Effector CD4-positive, alpha-beta T cell (primary cell): ENCODE data around the gene DGKB.

ENCODE experiments used
- DNase-seq: peaks from one replicate; pipeline ENCODE4 v3.0.0-alpha.2; 2020

DGKB gene

DNA sequence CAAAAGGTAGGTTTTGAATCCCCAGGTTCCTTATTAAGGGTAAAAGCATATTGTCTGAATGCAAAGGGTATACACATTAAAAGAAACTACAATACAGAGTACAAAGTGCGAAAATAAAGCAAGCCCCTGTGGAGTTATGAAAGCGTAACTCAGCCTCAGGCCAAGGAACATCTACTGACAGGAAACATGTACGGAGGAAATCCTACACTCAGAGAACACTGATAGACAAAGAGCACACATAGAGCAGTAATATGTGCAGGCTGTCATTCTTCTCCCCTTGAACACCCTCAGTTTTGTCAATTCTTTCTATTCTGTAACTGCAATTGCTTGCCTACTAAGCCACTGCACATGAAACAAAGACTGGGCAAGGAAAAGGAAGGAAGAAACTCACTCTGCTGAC lies 150.2 kb downstream of the DGKB start:
- no peak for DNase-seq

DNA sequence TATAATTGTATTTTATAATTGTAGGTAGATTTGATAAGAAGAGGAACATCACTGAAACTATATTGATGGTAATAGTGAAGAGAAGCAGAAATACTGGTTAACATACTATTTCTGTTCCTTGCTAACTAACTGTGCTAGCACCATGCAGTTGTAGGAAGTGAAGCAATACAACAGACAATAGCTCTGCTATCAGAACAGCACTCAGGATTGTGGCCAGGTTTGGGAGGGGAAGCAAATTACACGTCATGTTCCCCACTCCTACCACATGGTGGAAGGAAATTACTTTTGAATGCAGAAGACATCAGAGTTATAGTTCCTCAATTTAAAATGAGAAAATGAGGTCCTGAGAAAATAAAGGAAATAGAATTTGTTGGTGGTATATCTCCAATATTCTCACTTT lies 151.1 kb downstream of the DGKB start:
- DNase-seq: no peak

- no peak for DNase-seq
Observed at GRCh38 chr7:14748461-14748860, 154.1 kb downstream of the DGKB start.

DNA sequence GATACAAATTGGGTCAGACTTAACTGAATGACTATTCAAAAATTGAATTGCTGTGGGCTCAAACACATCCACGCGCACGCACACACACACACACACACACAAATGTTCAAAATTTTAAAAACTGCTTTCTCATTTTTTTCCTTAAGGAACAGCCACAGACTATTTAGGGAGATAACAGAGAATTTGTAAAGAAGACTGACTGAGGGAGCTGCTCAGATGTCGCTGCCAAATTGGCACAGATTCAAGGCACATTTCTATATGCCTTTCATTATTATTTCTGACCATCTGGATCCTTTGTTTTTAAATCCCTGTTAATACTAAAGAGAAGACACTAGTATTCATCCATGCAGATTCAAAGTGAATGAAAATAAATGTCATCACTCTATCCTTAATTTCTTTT lies 154.8 kb downstream of the DGKB start:
- no peak for DNase-seq

- DNase-seq: no peak
Observed at GRCh38 chr7:14745076-14745475, 157.5 kb downstream of the DGKB start.

- DNase-seq: no peak
Observed at GRCh38 chr7:14740606-14741005, 161.9 kb downstream of the DGKB start.

DNA sequence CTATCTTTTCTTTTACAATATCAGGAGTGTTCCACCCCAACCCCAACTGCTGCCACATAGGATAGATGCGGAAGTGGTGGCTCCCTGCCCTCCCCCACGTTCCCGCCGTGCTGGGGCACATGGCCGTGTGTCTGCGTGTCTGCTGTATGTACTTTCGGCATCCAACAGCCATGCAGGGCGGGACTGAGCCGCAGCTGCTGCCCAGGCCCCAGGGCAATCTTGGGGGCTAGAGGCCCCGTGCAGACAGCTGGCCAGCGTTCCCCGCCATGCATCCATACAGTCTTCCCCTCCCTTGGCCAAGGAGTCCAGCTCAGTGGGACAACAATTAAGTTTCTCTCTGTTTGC lies 162.7 kb downstream of the DGKB start:
- DNase-seq: no peak

DNA sequence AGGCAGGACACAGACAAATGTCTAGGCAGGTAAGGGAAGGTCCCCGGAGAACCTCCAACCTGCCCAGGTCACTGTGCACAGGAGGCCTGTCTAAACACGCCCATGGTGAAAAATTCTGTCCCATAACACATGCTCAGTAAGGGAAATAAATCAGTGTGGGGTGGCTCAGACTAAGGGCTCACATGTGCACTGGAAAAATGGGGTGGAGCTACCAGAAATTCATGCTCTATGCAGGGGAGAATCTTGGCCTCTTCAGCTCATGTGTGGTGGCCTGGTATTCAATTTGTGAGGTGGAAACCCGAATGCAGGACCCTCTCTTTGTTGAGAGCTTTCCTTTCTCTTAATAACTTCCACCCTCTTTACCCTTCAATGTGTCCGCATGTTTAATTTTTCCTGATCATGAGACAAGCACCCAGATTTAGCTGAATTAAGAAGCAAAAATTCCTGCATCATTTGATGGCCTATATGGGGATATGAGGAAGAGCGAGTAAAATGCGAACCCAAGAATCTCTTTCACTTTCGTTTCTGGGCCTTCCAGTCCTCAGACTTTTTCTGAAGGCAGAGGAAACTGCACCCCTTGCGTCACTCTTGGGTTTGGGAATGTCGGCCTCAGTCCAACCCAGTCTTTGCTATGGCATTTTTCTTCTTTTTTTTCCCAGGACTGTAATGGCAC lies 163.2 kb downstream of the DGKB start:
- no peak for DNase-seq

- DNase-seq: no peak
Observed at GRCh38 chr7:14738086-14738485, 164.5 kb downstream of the DGKB start.

DNA sequence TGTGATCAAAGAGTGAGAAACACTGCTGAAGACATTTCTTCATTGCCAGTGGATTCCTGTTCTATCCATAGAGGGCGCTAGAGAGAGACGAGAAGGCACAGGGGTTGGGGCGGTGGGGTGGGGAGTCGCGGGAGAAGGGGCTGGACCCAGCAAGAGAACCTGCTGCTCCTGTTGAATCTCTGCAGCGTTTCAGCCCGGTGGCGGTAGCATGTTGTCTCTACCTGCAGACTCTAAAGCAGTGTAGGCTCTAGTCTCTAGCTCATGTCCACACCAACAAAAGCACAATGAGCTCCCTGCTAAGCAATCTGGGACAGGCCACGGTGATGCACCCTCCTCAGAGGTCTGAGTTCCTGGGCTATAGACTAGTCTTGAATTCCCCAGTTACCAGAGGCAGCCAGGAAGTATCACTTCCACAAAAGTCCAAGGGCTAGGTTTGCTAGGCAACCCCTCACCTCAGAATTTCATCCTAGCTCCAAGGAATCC lies 167.7 kb downstream of the DGKB start:
- DNase-seq: no peak

DNA sequence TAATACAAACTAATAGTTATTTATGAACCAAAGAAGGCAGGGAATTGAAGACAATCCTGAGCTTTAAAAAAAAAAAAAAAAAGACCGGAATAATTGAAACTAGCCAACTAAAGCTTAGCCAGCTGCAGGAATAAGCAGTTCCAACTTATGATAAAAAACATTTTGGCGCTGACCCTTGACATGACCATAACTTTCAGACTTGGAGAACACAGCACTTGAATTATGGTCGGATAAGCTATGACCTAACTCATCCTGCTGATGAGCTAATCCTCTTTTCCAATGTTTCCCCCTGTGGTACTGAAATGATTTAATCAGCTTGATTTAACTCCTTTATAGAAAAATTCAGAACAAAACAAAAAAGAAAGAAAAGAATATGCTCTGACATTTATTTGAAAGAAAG lies 181.8 kb downstream of the DGKB start:
- no peak for DNase-seq

- DNase-seq: no peak
Observed at GRCh38 chr7:14717816-14718215, 184.7 kb downstream of the DGKB start.

GRCh38 chr7:14717169-14717568 lies 185.4 kb downstream of the DGKB start:
- no peak for DNase-seq

DNA sequence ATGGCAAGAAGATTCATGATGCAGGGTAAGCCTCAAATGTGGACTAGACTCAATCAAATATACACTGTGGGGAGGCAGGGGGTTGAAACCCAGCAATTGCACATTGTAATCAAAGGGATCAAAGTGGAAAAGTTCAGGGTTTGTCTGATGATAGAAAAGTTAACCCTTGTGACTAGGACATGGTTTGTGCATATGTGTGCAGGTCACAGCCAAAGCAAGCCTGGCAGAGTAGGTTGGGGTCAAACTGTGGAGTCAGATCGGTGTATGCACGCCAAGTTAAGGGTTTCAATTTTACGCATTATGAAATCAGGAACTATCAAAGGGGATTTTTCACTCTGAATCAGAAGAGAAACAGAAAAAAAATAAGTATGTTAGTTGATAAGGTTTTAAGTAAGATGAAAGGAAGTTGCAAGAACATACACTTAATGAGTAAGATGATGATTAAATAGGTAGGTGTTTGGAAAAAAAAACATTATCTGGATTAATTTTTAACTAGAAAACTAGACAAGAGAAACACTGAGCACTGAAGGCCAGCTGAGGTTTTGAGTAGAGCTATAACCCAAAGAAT lies 188.3 kb downstream of the DGKB start:
- DNase-seq: no peak

DNA sequence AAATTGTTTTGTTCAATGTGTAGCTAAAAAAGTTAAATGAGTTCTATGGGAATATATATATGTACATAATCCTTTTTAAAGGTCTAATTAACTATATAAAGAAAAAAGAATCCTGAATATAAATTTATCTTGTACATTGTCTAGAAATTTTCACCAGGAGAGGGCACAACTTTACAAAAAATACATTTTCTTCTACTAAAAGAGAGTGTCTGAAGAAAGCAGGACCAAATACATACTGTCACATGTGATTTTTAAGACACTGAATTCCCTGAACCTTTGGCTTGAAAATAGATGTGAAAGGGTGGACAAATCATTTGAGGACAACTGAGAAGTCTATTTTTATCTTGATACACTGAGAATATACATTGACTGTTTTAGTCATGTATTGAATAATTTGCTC lies 204.3 kb downstream of the DGKB start:
- no peak for DNase-seq

DNA sequence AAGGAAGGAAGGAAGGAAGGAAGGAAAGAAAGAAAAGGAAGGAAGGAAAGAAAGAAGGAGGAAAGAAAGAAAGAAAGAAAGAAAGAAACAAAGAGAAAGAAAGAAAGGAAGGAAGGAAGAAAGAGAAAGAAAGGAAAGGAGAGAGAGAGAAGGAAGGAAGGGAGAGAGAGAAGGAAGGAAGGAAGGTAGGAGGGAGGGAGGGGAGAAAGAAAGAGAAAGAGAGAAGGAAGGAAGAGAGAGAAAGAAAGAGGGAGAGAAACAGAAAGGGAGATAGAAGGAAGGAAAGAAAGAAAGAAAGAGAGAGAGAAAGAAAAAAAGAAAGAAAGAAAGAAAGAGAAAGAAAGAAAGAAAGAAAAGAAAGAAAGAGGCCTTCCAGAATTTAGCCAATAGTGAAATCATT lies 204.9 kb downstream of the DGKB start:
- DNase-seq: no peak

GRCh38 chr7:14691597-14692203 lies 210.9 kb downstream of the DGKB start:
- DNase-seq: peak; percentile 5

DNA sequence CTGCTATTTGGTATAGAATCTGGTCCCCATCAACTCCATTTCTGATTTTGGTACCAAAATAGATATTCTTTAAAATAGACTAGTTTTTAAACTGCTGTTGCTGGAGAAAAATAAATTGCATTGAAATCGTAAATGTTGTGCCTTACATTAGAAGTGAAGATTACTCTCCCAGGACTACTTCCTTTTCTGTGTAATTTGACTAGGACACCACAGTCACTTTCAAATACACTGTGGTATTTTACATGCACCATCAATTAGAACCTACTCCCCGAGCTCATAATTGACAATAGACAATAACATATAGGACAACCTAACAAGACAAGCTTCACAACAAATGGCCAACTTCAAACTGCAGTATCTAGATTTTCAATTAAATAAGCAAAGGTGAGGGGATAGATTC lies 211.5 kb downstream of the DGKB start:
- DNase-seq: no peak

DNA sequence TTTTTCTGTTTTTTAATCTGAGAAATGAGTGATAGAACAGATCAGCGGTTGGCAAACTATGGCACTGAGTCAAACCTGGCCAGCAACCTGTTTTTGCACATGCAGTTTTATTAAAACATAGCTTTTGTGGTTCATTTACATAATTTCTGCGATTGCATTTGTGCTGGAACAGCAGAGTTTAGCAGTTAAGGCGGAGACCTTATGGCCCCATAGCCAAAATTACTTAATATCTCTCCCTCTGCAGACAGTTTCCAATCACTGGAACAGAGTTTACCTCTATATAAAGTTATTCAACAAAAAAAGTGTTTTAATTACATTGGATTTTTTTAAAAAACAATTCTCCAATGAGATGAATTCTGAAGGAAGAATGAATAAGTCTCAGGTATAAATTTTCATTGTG lies 212.1 kb downstream of the DGKB start:
- no peak for DNase-seq

- DNase-seq: no peak
Observed at GRCh38 chr7:14690075-14690474, 212.5 kb downstream of the DGKB start.

- no peak for DNase-seq
Observed at GRCh38 chr7:14688208-14688607, 214.3 kb downstream of the DGKB start.

- DNase-seq: no peak
Observed at GRCh38 chr7:14687777-14688176, 214.8 kb downstream of the DGKB start.

- DNase-seq: no peak
Observed at GRCh38 chr7:14687241-14687640, 215.3 kb downstream of the DGKB start.

- no peak for DNase-seq
Observed at GRCh38 chr7:14685167-14685566, 217.4 kb downstream of the DGKB start.
